Measurements from ENCODE around the gene COL4A1.

COL4A1 gene

GRCh38 chr13:110099922-110100321 lies 207.0 kb downstream of the COL4A1 start:
- no peak for TF ChIP-seq CTCF (IDR thresholded peaks at IDR 0.05; ENCODE audit: extremely low read depth, missing control alignments)
- DNase-seq (ENCODE audit: low spot score) = no peak
